Astrocyte (in vitro differentiated cells and primary cell): ENCODE results near the gene ZNF213. TPM values are rescaled to one million over a fixed set of nuclear protein-coding genes. Genes with fewer than 3 reads are reported as not detected.
A peak's percentile ranks its signal among the peaks of the same experiment; 100 is the strongest.

Experiments used
- DNase-seq: peaks from one replicate; pipeline ENCODE4 v3.0.0-alpha.2; 2010; ENCODE audit warnings: low read depth
- FAIRE-seq: peaks from 2 replicates; lab custom pipeline; 2011; peaks lifted over from hg19 to GRCh38; lab: Jason Lieb, UNC
- H2AFZ ChIP-seq: 2 replicates; pipeline ENCODE4 v1.6.0; 2012; ENCODE audit warnings: low read depth, low read length, inconsistent platforms
- H3K27ac ChIP-seq: 2 replicates; pipeline ENCODE4 v1.5.1; 2011; ENCODE audit warnings: low read depth, low read length, inconsistent platforms
- H3K27me3 ChIP-seq: 2 replicates; pipeline ENCODE4 v1.6.0; 2011; ENCODE audit warnings: low read length, inconsistent platforms; ENCODE audit not compliant: insufficient read depth
- H3K36me3 ChIP-seq: 2 replicates; pipeline ENCODE4 v1.5.1; 2011; ENCODE audit warnings: low read length, inconsistent platforms; ENCODE audit not compliant: insufficient read depth
- H3K4me1 ChIP-seq: 2 replicates; pipeline ENCODE4 v1.5.1; 2011; ENCODE audit warnings: low read length, inconsistent platforms; ENCODE audit not compliant: insufficient read depth
- H3K4me2 ChIP-seq: 2 replicates; pipeline ENCODE4 v1.6.0; 2012; ENCODE audit warnings: low read length, inconsistent platforms
- H3K4me3 ChIP-seq: 2 replicates; pipeline ENCODE4 v1.5.1; 2011; ENCODE audit warnings: low read depth, mild to moderate bottlenecking, low read length, inconsistent platforms; ENCODE audit not compliant: insufficient read depth
- H3K79me2 ChIP-seq: 2 replicates; pipeline ENCODE4 v1.6.0; 2012; ENCODE audit warnings: mild to moderate bottlenecking, low read length, inconsistent platforms; ENCODE audit not compliant: insufficient read depth
- H3K9ac ChIP-seq: 2 replicates; pipeline ENCODE4 v1.6.0; 2012; ENCODE audit warnings: mild to moderate bottlenecking, low read length, inconsistent platforms
- H3K9me3 ChIP-seq: 2 replicates; pipeline ENCODE4 v1.5.1; 2012; ENCODE audit warnings: low read depth, mild to moderate bottlenecking, low read length, inconsistent platforms; ENCODE audit not compliant: insufficient read depth
- H4K20me1 ChIP-seq: 2 replicates; pipeline ENCODE4 v1.6.0; 2012; ENCODE audit warnings: low read length, inconsistent platforms; ENCODE audit not compliant: insufficient read depth
- H3K27ac Mint-ChIP-seq: one replicate; pipeline ENCODE4 v1.8.0; 2021; ENCODE audit warnings: mild to moderate bottlenecking, mixed read lengths; ENCODE audit not compliant: unreplicated experiment
- H3K27me3 Mint-ChIP-seq: one replicate; pipeline ENCODE4 v1.8.0; 2021; ENCODE audit warnings: low read depth, mixed read lengths; ENCODE audit not compliant: unreplicated experiment
- H3K36me3 Mint-ChIP-seq: one replicate; pipeline ENCODE4 v1.8.0; 2021; ENCODE audit warnings: low read depth, mixed read lengths; ENCODE audit not compliant: unreplicated experiment
- H3K4me1 Mint-ChIP-seq: one replicate; pipeline ENCODE4 v1.8.0; 2021; ENCODE audit warnings: low read depth, mixed read lengths; ENCODE audit not compliant: unreplicated experiment
- H3K4me3 Mint-ChIP-seq: one replicate; pipeline ENCODE4 v1.8.0; 2021; ENCODE audit warnings: mild to moderate bottlenecking, moderate library complexity, mixed read lengths; ENCODE audit not compliant: unreplicated experiment
- H3K9me3 Mint-ChIP-seq: one replicate; pipeline ENCODE4 v1.8.0; 2021; ENCODE audit warnings: mild to moderate bottlenecking, mixed read lengths; ENCODE audit not compliant: unreplicated experiment
- EZH2 ChIP-seq: IDR thresholded peaks from 2 replicates; pipeline ENCODE4 v1.6.1; 2012; ENCODE audit warnings: mild to moderate bottlenecking, low read length, inconsistent platforms; ENCODE audit not compliant: insufficient read depth
- total RNA-seq: library from RNA; stranded (reverse); gene quantifications from 2 replicates; pipeline ENCODE4 v1.2.1, GENCODE V29; 2021
- TF ChIP-seq, protein P1 (sequence below): IDR thresholded peaks from 2 replicates; pipeline ENCODE4 v1.5.1; 2011; ENCODE audit warnings: low read depth, mild to moderate bottlenecking, inconsistent platforms, low read length, moderate library complexity; ENCODE audit not compliant: insufficient read depth

The ZNF213 gene
- total RNA-seq, 1 donor from 2014 or later = 12.0 TPM

DNA sequence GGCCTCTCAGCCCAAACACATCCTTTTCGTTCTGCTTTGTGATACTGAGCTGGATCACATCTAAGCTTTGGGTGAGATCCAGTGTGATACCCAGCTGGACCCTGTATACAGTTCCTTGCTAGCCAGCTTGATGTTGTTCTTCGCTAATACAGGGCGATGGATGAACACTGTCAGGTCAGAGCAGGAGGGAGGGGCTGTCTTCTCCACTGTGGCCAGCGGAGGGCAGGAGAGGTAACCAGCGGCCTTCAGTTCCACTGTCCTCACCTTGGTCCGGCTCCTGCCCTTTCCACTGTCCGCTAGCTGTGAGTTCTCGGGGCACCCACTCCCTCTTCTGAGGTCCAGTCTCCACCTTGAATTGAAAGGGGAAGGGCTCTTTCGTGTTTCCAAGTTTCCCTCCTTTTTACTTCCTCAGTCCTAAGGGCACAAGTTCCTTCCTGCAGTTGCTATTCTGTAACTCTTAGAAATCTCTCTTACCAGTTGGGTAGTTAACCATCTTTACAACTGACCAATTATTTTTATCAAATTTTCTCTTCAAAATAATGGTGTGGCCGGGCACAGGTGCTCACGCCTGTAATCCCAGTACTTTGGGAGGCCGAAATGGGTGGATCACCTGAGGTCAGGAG, 3.0 kb upstream of the ZNF213 start:
- FAIRE-seq (no peak), DNase-seq (no peak)
- no peak overlapping the region for H3K4me3 ChIP-seq
- Mint-ChIP-seq H3K4me1 (peaks cover 7% of the 10 kb centered on the region), H3K9me3 (no peaks in the 10 kb centered on the region), H3K4me3 (peak overlapping the region; percentile 68), H3K36me3 (peaks cover 8% of the 10 kb centered on the region), H3K27me3 (no peaks in the 10 kb centered on the region), H3K27ac (no peak overlapping the region)
- peaks cover 3% of the 10 kb centered on the region for H4K20me1 ChIP-seq
- peaks cover 16% of the 10 kb centered on the region for H3K4me1 ChIP-seq
- no peak overlapping the region for H3K27ac ChIP-seq
- H3K4me2 ChIP-seq = no peak overlapping the region
- no peaks in the 10 kb centered on the region for H3K9me3 ChIP-seq
- H3K36me3 ChIP-seq = peaks cover 11% of the 10 kb centered on the region
- no peak overlapping the region for H2AFZ ChIP-seq
- peaks cover 48% of the 10 kb centered on the region for H3K79me2 ChIP-seq
- no peaks in the 10 kb centered on the region for H3K27me3 ChIP-seq
- no peak overlapping the region for H3K9ac ChIP-seq
- no peak for TF ChIP-seq EZH2
- TF ChIP-seq, protein P1, sequence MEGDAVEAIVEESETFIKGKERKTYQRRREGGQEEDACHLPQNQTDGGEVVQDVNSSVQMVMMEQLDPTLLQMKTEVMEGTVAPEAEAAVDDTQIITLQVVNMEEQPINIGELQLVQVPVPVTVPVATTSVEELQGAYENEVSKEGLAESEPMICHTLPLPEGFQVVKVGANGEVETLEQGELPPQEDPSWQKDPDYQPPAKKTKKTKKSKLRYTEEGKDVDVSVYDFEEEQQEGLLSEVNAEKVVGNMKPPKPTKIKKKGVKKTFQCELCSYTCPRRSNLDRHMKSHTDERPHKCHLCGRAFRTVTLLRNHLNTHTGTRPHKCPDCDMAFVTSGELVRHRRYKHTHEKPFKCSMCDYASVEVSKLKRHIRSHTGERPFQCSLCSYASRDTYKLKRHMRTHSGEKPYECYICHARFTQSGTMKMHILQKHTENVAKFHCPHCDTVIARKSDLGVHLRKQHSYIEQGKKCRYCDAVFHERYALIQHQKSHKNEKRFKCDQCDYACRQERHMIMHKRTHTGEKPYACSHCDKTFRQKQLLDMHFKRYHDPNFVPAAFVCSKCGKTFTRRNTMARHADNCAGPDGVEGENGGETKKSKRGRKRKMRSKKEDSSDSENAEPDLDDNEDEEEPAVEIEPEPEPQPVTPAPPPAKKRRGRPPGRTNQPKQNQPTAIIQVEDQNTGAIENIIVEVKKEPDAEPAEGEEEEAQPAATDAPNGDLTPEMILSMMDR = peak; percentile 50

DNA sequence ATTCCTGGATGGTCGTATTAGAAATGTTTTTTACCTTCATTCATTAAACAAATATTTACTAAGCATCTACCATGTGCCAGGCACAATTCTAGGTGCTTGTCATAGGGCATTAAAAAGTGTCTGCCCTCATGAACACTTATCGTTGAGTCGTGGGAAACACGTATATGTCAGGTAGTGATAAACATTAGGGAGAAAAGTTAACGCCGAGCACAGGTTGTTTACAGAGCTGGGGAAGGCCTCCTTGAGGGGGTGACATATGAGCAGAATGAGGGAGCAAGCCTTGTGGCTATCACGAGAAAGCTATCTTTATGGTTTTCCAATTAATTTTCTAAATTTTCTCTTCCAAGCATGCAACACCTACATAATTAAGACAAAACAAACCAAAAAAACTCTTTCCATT, 985 bp upstream of the ZNF213 start:
- peak overlapping the region; percentile 98 for H3K4me2 ChIP-seq
- DNase-seq = no peak
- H3K4me1 ChIP-seq = peaks cover 16% of the 10 kb centered on the region
- peak overlapping the region; percentile 96 for H3K27ac ChIP-seq
- Mint-ChIP-seq H3K27me3 (no peaks in the 10 kb centered on the region), H3K4me1 (peaks cover 9% of the 10 kb centered on the region), H3K4me3 (peak overlapping the region; percentile 97), H3K36me3 (peaks cover 8% of the 10 kb centered on the region), H3K27ac (peak overlapping the region; percentile 97), H3K9me3 (no peaks in the 10 kb centered on the region)
- H3K9ac ChIP-seq = peak overlapping the region; percentile 99
- H3K36me3 ChIP-seq = peaks cover 5% of the 10 kb centered on the region
- H3K4me3 ChIP-seq = peak overlapping the region; percentile 99
- H3K27me3 ChIP-seq = no peaks in the 10 kb centered on the region
- H2AFZ ChIP-seq = no peak overlapping the region
- TF ChIP-seq, protein P1 = no peak
- TF ChIP-seq EZH2 = no peak
- FAIRE-seq = no peak
- peaks cover 50% of the 10 kb centered on the region for H3K79me2 ChIP-seq
- H4K20me1 ChIP-seq = peaks cover 3% of the 10 kb centered on the region
- no peaks in the 10 kb centered on the region for H3K9me3 ChIP-seq

DNA sequence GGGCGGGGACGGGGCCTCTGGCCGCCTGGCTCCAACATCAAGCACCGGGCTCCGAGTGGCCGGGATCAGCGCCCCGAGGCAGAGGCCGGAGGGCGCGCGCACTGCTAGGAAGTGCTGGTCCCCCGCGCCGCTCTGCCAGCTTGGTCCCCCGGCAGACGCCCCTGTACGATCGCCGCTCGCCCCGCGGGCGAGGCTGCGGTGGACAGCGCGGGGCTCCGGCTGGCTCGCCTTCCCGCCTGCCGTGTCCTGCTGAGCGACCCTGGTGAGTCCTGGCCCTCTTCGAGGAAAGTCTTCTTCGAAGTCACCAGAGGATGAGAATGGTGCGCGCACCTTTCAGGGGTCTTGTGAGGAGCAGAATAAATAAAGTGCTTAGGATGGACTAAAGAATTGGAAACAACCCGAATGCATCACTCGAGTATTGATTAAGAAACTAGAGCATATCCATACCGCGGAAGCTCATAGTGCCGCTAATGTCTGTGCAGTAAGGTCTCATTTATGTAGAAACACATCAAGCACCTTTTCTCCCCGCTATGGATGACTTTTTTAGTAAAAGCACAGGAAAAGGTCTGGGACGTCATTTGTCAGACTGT, 392 bp downstream of the ZNF213 start:
- Histone ChIP-seq H3K9ac (peak overlapping the region; percentile 93), H3K4me2 (peak overlapping the region; percentile 89), H3K9me3 (no peaks in the 10 kb centered on the region), H3K27ac (peak overlapping the region; percentile 69), H3K4me1 (peaks cover 6% of the 10 kb centered on the region), H2AFZ (peak overlapping the region; percentile 74), H3K36me3 (peaks cover 3% of the 10 kb centered on the region), H3K79me2 (peaks cover 50% of the 10 kb centered on the region), H3K4me3 (peak overlapping the region; percentile 83), H3K27me3 (no peaks in the 10 kb centered on the region), H4K20me1 (peaks cover 3% of the 10 kb centered on the region)
- no peak for TF ChIP-seq EZH2
- TF ChIP-seq, protein P1 = no peak
- Mint-ChIP-seq H3K27ac (peak overlapping the region; percentile 62), H3K9me3 (no peaks in the 10 kb centered on the region), H3K4me1 (peaks cover 9% of the 10 kb centered on the region), H3K36me3 (peaks cover 10% of the 10 kb centered on the region), H3K4me3 (peak overlapping the region; percentile 94), H3K27me3 (no peaks in the 10 kb centered on the region)
- no peak for DNase-seq
- FAIRE-seq = no peak
